Upper lobe of right lung (tissue), 1 donor: Measurements from ENCODE around the gene NCKAP5. TPM values are rescaled to one million over a fixed set of nuclear protein-coding genes. Genes with fewer than 3 reads are reported as not detected.

Experiments used
- ATAC-seq: fragments of 200-7000 bp; cut with Tn5 transposase; one replicate; pipeline ENCODE4 v1.9.1; 2020; ENCODE audit warnings: mild to moderate bottlenecking, moderate library complexity
- DNase-seq: peaks from one replicate; pipeline ENCODE4 v3.0.0-alpha.2; 2020
- H3K27ac ChIP-seq: fragments of 200-600 bp; one replicate; pipeline ENCODE4 v1.8.0; 2022
- H3K27me3 ChIP-seq: fragments of 200-600 bp; one replicate; pipeline ENCODE4 v1.8.0; 2022; ENCODE audit warnings: mild to moderate bottlenecking
- H3K36me3 ChIP-seq: fragments of 200-600 bp; one replicate; pipeline ENCODE4 v1.8.0; 2022
- H3K4me1 ChIP-seq: fragments of 200-600 bp; one replicate; pipeline ENCODE4 v1.8.0; 2022
- H3K4me3 ChIP-seq: fragments of 200-600 bp; one replicate; pipeline ENCODE4 v1.8.0; 2022; ENCODE audit warnings: mild to moderate bottlenecking
- H3K9me3 ChIP-seq: fragments of 200-600 bp; one replicate; pipeline ENCODE4 v1.8.0; 2022
- intact Hi-C: fragments of 100-400 bp; cut with DNase I; formaldehyde crosslinking; loops from one replicate; pipeline ENCODE4 v1.11.0; 2022
- total RNA-seq: library from RNA; stranded (reverse); fragmentation: NEBNext Ultra II Directional; extraction: Animal tissue kit (Norgen Biotek cat#: 25700); gene quantifications from one replicate; pipeline ENCODE4 v1.2.1, GENCODE V29; 2021
- TF ChIP-seq, protein P1 (sequence below): fragments of 200-600 bp; IDR thresholded peaks from one replicate; pipeline ENCODE4 v1.8.0; 2022; ENCODE audit warnings: antibody characterized with exemption
- donor health status: DM: no; HTN: yes; CAD: no; lungs with severe emphysema.

Gene NCKAP5
- total RNA-seq, 1 donor from 2014 or later, result 40.8 TPM

DNA sequence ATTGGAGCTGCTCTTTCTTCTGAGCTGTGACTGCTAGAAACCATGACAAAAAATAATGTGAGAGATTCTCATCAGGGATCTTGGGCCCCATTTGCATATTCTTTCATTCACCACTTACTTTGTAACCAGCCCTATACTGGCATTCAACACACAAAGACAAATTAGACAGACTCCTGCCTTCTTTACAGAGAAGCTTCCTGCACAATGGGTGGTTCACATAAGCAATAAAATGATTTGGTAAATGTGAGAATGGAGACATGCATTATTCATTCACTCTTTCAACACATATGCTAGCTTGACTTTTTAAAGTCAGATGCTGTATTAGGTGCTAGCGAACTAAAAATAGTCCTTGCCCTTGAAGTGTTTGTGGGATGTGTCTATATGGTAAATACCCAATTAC is 174.4 kb downstream of the NCKAP5 start:
- Histone ChIP-seq H3K27me3 (no peaks in the 10 kb centered on the region), H3K4me3 (no peak overlapping the region), H3K27ac (no peak overlapping the region), H3K4me1 (no peaks in the 10 kb centered on the region), H3K9me3 (no peaks in the 10 kb centered on the region), H3K36me3 (no peaks in the 10 kb centered on the region)
- ATAC-seq (no peak), DNase-seq (no peak)
- intact Hi-C loops, result no loop called here
- TF ChIP-seq, protein P1, sequence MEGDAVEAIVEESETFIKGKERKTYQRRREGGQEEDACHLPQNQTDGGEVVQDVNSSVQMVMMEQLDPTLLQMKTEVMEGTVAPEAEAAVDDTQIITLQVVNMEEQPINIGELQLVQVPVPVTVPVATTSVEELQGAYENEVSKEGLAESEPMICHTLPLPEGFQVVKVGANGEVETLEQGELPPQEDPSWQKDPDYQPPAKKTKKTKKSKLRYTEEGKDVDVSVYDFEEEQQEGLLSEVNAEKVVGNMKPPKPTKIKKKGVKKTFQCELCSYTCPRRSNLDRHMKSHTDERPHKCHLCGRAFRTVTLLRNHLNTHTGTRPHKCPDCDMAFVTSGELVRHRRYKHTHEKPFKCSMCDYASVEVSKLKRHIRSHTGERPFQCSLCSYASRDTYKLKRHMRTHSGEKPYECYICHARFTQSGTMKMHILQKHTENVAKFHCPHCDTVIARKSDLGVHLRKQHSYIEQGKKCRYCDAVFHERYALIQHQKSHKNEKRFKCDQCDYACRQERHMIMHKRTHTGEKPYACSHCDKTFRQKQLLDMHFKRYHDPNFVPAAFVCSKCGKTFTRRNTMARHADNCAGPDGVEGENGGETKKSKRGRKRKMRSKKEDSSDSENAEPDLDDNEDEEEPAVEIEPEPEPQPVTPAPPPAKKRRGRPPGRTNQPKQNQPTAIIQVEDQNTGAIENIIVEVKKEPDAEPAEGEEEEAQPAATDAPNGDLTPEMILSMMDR, result no peak

DNA sequence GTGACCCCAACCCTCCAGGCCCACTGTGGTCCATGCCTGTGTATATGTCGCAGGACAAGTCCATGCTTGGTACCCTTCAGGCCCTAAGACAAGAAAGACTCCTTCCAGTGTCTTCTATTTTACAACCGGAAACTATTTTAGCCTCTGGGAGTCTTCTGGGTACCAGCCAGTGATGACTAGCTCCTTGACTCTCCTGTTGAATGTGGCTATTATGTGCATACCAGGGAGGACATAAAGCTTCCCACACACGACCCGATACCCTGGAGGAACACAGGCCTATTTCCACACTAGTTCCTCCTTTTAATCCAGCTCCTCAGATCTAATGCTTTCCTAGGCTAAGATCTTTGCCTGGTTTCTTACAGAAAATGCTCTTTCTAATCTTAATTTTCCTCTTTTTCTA is 178.1 kb downstream of the NCKAP5 start:
- ATAC-seq, result no peak
- Histone ChIP-seq H3K27me3 (no peaks in the 10 kb centered on the region), H3K9me3 (no peaks in the 10 kb centered on the region), H3K4me3 (no peak overlapping the region), H3K36me3 (no peaks in the 10 kb centered on the region), H3K4me1 (no peaks in the 10 kb centered on the region), H3K27ac (no peak overlapping the region)
- no peak for DNase-seq
- intact Hi-C loops, result no loop called here
- TF ChIP-seq, protein P1, result no peak

DNA sequence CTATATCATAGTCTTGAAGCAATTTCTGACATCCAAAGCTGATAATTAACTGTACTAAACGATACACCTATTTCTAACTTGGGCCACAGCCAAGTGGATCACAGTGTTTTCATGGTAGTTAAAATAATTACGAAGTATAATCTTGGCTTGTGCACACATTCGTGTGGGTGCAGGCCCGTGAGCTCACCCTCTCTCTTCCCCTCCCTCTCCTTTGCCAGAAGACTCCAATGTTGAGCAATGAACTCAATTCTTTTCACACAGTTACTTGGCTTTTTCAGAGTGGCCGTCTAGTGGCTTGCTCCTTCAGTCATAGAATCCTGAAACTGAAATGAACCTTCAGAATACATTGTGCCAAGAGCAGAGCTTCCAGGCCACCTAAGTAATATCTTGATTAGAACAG is 178.7 kb downstream of the NCKAP5 start:
- Histone ChIP-seq H3K27me3 (no peaks in the 10 kb centered on the region), H3K36me3 (no peaks in the 10 kb centered on the region), H3K4me3 (no peak overlapping the region), H3K4me1 (no peaks in the 10 kb centered on the region), H3K9me3 (no peaks in the 10 kb centered on the region), H3K27ac (no peak overlapping the region)
- no peak for ATAC-seq
- TF ChIP-seq, protein P1, result no peak
- intact Hi-C loops, result no loop called here
- DNase-seq, result no peak

DNA sequence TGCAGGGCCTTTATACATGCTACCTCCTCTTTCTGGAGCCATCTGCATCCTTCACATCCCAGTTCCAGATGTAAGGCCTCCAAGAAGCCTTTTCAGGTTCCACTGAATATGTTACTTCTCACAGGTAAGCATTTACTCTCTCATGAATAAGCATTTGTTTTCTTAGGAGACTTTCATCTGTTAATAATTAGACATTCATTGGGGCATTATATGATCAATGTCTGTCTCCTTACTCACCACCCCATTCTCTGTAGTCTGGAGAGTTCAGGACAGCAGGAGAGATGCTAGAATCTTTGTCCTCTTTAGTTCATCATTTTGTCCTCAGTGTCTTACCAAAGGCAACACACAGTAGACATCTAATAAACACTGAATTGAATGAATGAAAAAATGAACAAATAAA is 185.7 kb downstream of the NCKAP5 start:
- TF ChIP-seq, protein P1, result no peak
- intact Hi-C loops, result no loop called here
- no peak for DNase-seq
- Histone ChIP-seq H3K27ac (no peak overlapping the region), H3K36me3 (no peaks in the 10 kb centered on the region), H3K9me3 (no peaks in the 10 kb centered on the region), H3K4me1 (no peaks in the 10 kb centered on the region), H3K4me3 (no peak overlapping the region), H3K27me3 (no peaks in the 10 kb centered on the region)
- ATAC-seq, result no peak

GRCh38 chr2:133380991-133381390 is 187.3 kb downstream of the NCKAP5 start:
- DNase-seq, result no peak
- no peaks in the 10 kb centered on the region for H3K9me3 ChIP-seq
- H3K27ac ChIP-seq, result no peak overlapping the region
- TF ChIP-seq, protein P1, result no peak
- ATAC-seq, result no peak
- H3K27me3 ChIP-seq, result no peaks in the 10 kb centered on the region
- intact Hi-C loops, result no loop called here
- H3K4me3 ChIP-seq, result no peak overlapping the region
- no peaks in the 10 kb centered on the region for H3K36me3 ChIP-seq
- H3K4me1 ChIP-seq, result no peaks in the 10 kb centered on the region

DNA sequence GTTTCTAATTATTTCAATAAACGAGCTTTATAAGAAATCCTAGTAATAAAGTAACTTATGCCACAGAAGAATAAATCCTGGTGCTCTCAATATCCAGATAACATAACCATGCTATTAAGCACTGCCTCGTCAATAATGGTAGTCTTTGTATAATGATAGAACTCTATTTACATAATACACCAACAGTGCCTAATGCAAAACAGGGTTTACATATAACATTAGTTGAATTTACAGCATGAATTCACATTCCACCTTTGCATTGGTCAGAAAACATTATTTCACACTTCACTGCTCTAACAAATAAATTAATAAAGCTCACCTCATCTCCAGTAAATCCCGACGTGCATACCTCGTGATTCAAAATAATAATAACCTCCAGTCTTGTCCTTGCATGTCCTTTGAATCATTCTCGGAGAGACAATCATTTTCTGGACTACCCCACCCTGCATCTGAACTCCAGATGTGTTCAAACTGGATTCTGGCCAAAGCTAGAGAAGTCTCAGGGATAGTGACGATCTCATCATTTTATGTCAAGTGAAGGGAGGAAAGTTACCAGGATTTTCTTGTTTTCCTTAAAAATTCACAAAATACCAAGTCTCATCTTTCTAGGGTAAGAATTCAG is 189.2 kb downstream of the NCKAP5 start:
- Histone ChIP-seq H3K9me3 (no peaks in the 10 kb centered on the region), H3K4me1 (no peaks in the 10 kb centered on the region), H3K27ac (no peak overlapping the region), H3K36me3 (no peaks in the 10 kb centered on the region), H3K27me3 (no peaks in the 10 kb centered on the region), H3K4me3 (no peak overlapping the region)
- TF ChIP-seq, protein P1, result no peak
- DNase-seq (no peak), ATAC-seq (no peak)
- intact Hi-C loops, result no loop called here
